Common myeloid progenitor, CD34-positive (primary cell): ENCODE data around the gene FRMD4A.

Experiments used
- CTCF ChIA-PET: fragments of 350-600 bp; sonication (Branson Sonifier 250); formaldehyde crosslinking; loops from one replicate; lab custom pipeline; 2021; ENCODE audit warnings: antibody characterized with exemption; lab: Charles Lee
- POLR2A ChIA-PET: fragments of 350-600 bp; sonication (Branson Sonifier 250); formaldehyde crosslinking; loops from one replicate; lab custom pipeline; 2021; ENCODE audit warnings: antibody characterized with exemption; lab: Charles Lee
- DNase-seq, 3 donors: peaks; one replicate each; pipeline versions ENCODE4 v3.0.0 to v3.0.0-alpha.2; 2013
- H3K27ac ChIP-seq, 2 experiments: 1 replicate in 1 of 2; 2 replicates in 1 of 2; pipeline ENCODE4 v1.7.0; 2013; ENCODE audit warnings: inconsistent platforms in 2 of 2, low read length in 2 of 2, mild to moderate bottlenecking in 2 of 2, low read depth in 1 of 2, moderate library complexity in 1 of 2; ENCODE audit not compliant: severe bottlenecking in 2 of 2, insufficient read depth in 1 of 2, poor library complexity in 1 of 2
- H3K27me3 ChIP-seq, 5 experiments: replicated peaks in 2 of 5; 1 replicate in 3 of 5; 2 replicates in 2 of 5; pipeline versions ENCODE4 v1.6.1 to v1.7.0; 2013; ENCODE audit warnings: low read length in 4 of 5, mild to moderate bottlenecking in 2 of 5, moderate library complexity in 2 of 5, inconsistent platforms in 1 of 5; ENCODE audit not compliant: insufficient read depth in 5 of 5, control insufficient read depth in 4 of 5
- H3K36me3 ChIP-seq, 4 experiments: 1 replicate in 2 of 4; 2 replicates in 2 of 4; pipeline versions ENCODE4 v1.6.1 to v1.7.0; 2013; ENCODE audit warnings: low read length in 3 of 4, control low read depth in 1 of 4, mild to moderate bottlenecking in 1 of 4; ENCODE audit not compliant: control insufficient read depth in 4 of 4, insufficient read depth in 4 of 4
- H3K4me1 ChIP-seq, 4 experiments: 1 replicate in 3 of 4; 2 replicates in 1 of 4; pipeline versions ENCODE4 v1.6.1 to v1.7.1; 2013; ENCODE audit warnings: low read length in 3 of 4, mild to moderate bottlenecking in 3 of 4, control low read depth in 1 of 4, inconsistent platforms in 1 of 4, moderate library complexity in 1 of 4; ENCODE audit not compliant: control insufficient read depth in 4 of 4, insufficient read depth in 4 of 4; ENCODE audit errors: control extremely low read depth in 1 of 4
- H3K4me3 ChIP-seq, 7 experiments: 1 replicate in 4 of 7; 2 replicates in 3 of 7; pipeline versions ENCODE4 v1.5.1 to v1.7.0; 2013; ENCODE audit warnings: mild to moderate bottlenecking in 7 of 7, low read length in 6 of 7, moderate library complexity in 6 of 7, inconsistent platforms in 2 of 7, low read depth in 2 of 7, control low read depth in 1 of 7; ENCODE audit not compliant: insufficient read depth in 4 of 7, control insufficient read depth in 1 of 7; ENCODE audit errors: extremely low read depth in 1 of 7
- H3K9me3 ChIP-seq, 5 experiments: 1 replicate in 4 of 5; 2 replicates in 1 of 5; pipeline versions ENCODE4 v1.6.1 to v1.7.1; 2013; ENCODE audit warnings: low read length in 4 of 5, mild to moderate bottlenecking in 2 of 5, inconsistent platforms in 1 of 5, low read depth in 1 of 5, moderate library complexity in 1 of 5; ENCODE audit not compliant: control insufficient read depth in 4 of 5, insufficient read depth in 2 of 5; ENCODE audit errors: control extremely low read depth in 1 of 5
- WGBS: methylation state at CpG from one replicate; pipeline ENCODE4 v1.1.5; 2013; ENCODE audit not compliant: insufficient coverage; 5-methylcytosine and 5-hydroxymethylcytosine counted together

Gene FRMD4A

DNA sequence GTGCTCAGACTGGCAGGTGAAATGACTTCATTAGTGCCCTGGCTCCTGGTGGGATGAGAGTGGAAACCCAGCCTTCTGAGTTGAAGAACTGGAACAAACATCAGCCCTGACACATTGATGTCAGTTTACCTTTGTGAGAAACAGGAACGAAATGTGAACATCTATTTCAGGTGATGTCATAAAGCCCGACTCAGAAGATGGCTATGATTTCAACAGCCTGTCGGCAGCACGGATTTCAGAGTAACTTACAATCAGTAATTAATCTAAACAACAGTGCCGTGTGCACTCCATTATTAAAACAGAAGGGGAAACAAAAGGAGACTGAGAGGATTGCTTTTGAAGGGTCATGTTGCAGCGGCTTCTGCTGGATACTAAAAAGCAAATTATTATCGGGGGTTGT is 243.2 kb downstream of the FRMD4A start:
- H3K36me3 ChIP-seq, result no peaks in the 10 kb centered on the region
- no peaks in the 10 kb centered on the region for H3K9me3 ChIP-seq
- H3K27ac ChIP-seq, result no peak overlapping the region
- ChIA-PET CTCF (interaction anchor here (0.7 kb wide), 1 partner anchor 26 kb away, joined by 3 read pairs; no protein-coding TSS in a partner anchor), POLR2A (no interaction called here)
- DNase-seq, result no peak
- H3K4me3 ChIP-seq, result no peak overlapping the region
- WGBS, result 94% methylated on average over 5 of the region's 7 CpGs
- H3K27me3 ChIP-seq, result peaks cover 0 to 16% (median 8%) of the 10 kb centered on the region in 5 experiments
- H3K4me1 ChIP-seq, result no peaks in the 10 kb centered on the region

GRCh38 chr10:14086596-14086995 is 244.1 kb downstream of the FRMD4A start:
- WGBS, result 67% methylated on average over 1 of the region's 3 CpGs
- no peaks in the 10 kb centered on the region for H3K4me1 ChIP-seq
- ChIA-PET POLR2A (no interaction called here), CTCF (interaction anchor here (0.7 kb wide), 1 partner anchor 27 kb away, joined by 3 read pairs; no protein-coding TSS in a partner anchor)
- H3K36me3 ChIP-seq, result no peaks in the 10 kb centered on the region
- no peak overlapping the region for H3K4me3 ChIP-seq
- H3K27me3 ChIP-seq, result peaks cover 0 to 16% (median 9%) of the 10 kb centered on the region in 5 experiments
- no peaks in the 10 kb centered on the region for H3K9me3 ChIP-seq
- no peak for DNase-seq
- no peak overlapping the region for H3K27ac ChIP-seq

DNA sequence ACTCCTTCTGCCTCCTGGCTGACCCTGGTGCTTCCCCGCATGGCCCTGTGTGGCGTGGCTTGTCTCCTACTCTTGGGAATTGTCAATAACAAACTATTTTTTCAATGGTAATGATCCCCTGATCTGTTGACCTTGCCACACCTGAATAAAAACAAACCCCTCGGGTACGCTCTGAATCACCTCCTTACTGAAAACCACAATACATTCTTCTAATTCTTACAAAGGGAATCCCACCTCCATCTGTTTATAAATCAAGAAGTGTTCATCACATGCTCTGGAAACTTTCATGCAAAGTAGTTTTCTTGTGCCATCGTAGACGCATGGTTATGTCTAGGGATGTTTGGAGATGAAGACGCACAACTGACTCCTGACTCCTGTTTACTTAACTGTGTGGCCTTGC is 245.8 kb downstream of the FRMD4A start:
- no peak for DNase-seq
- no peaks in the 10 kb centered on the region for H3K36me3 ChIP-seq
- POLR2A ChIA-PET, result no interaction called here
- no peak overlapping the region for H3K4me3 ChIP-seq
- no peak overlapping the region for H3K27ac ChIP-seq
- no peaks in the 10 kb centered on the region for H3K9me3 ChIP-seq
- H3K27me3 ChIP-seq, result peaks cover 0 to 17% (median 9%) of the 10 kb centered on the region in 5 experiments
- CTCF ChIA-PET, result no interaction called here
- H3K4me1 ChIP-seq, result no peaks in the 10 kb centered on the region
- 94% methylated on average over 7 of the region's 7 CpGs for WGBS

DNA sequence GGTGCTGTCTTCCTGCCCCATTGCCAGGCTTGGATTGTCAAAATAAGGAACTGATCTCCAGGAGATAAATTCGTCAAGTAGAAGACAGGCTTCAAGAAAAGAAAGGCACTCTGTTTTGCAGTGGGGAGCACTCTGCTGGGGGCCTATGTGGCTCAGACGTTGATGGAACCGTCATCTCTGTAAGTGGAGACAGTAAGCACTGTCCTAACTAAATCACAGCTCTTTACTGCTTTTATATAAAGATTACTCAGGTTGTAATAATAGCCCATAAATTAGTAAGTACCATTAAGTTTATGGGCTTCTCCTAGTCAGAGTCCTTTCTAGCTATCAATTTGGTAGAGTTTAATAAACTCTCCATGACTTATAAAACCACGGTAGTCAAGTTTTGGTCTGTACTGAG is 249.9 kb downstream of the FRMD4A start:
- Histone ChIP-seq H3K27ac (no peak overlapping the region), H3K27me3 (peaks cover 0 to 22% (median 9%) of the 10 kb centered on the region in 5 experiments), H3K4me3 (no peak overlapping the region), H3K4me1 (no peaks in the 10 kb centered on the region), H3K9me3 (peaks cover 0 to 9% (median 0%) of the 10 kb centered on the region in 5 experiments), H3K36me3 (no peaks in the 10 kb centered on the region)
- no peak for DNase-seq
- POLR2A ChIA-PET, result no interaction called here
- 63% methylated on average over 1 of the region's 4 CpGs for WGBS
- CTCF ChIA-PET, result no interaction called here

- no peak for DNase-seq
- Histone ChIP-seq H3K27me3 (peaks cover 0 to 13% (median 0%) of the 10 kb centered on the region in 5 experiments), H3K4me3 (no peak overlapping the region), H3K36me3 (no peaks in the 10 kb centered on the region), H3K9me3 (peaks cover 0 to 9% (median 0%) of the 10 kb centered on the region in 5 experiments), H3K27ac (no peak overlapping the region), H3K4me1 (no peaks in the 10 kb centered on the region)
- 92% methylated on average over 3 of the region's 3 CpGs for WGBS
- CTCF ChIA-PET, result no interaction called here
- POLR2A ChIA-PET, result no interaction called here
These were observed 253.3 kb downstream of the FRMD4A start for GRCh38 chr10:14077430-14077829.

GRCh38 chr10:14074062-14074884 is 256.5 kb downstream of the FRMD4A start:
- Histone ChIP-seq H3K27ac (no peak overlapping the region), H3K4me3 (no peak overlapping the region), H3K27me3 (peaks cover 0 to 5% (median 3%) of the 10 kb centered on the region in 5 experiments), H3K9me3 (peaks cover 0 to 8% (median 0%) of the 10 kb centered on the region in 5 experiments), H3K36me3 (no peaks in the 10 kb centered on the region), H3K4me1 (no peaks in the 10 kb centered on the region)
- 97% methylated on average over 17 of the region's 17 CpGs for WGBS
- no peak for DNase-seq
- POLR2A ChIA-PET, result no interaction called here
- CTCF ChIA-PET, result no interaction called here

DNA sequence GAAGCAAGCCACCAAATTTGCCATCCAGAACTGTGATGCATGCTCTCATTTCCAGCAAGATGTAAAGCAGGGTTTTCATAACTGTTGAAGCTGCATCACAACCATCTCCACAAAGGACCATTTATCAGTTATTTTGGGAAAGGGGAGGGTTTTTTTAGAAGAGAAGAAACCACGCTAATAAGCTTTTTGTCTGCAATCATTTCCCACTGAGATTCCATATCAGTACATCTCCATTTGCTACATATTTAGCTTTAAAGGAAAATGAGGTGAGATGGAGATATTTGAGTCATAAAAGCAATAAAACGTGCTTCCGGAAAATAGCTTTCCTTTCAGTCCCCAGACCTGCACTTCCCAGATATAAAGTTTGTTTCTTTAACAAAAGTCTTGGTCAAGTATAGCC is 258.2 kb downstream of the FRMD4A start:
- no peak for DNase-seq
- no CpG with 5 or more reads among the region's 3 CpGs for WGBS
- no peaks in the 10 kb centered on the region for H3K36me3 ChIP-seq
- no peak overlapping the region for H3K4me3 ChIP-seq
- CTCF ChIA-PET, result no interaction called here
- H3K27ac ChIP-seq, result no peak overlapping the region
- POLR2A ChIA-PET, result no interaction called here
- no peaks in the 10 kb centered on the region for H3K4me1 ChIP-seq
- H3K27me3 ChIP-seq, result peaks cover 0 to 4% (median 2%) of the 10 kb centered on the region in 5 experiments
- peaks cover 0 to 5% (median 0%) of the 10 kb centered on the region in 5 experiments for H3K9me3 ChIP-seq
